A172 (cell line): ENCODE measurements around the gene IGFL4. TPM values are rescaled to one million over a fixed set of nuclear protein-coding genes. Genes with fewer than 3 reads are reported as not detected.

Experiments
- DNase-seq: peaks from one replicate; pipeline ENCODE4 v3.0.0-alpha.2; 2015; ENCODE audit warnings: low spot score
- total RNA-seq: library from RNA; depleted of rRNA; stranded (reverse); fragments of >200 nt; shearing (Covaris generic); gene quantifications from 2 replicates; pipeline ENCODE4 v1.2.3, GENCODE V29; 2014

IGFL4 gene
- total RNA-seq, 1 experiment from 2014 or later, result not detected

GRCh38 chr19:46063201-46063600 lies 22.4 kb upstream of the IGFL4 start:
- DNase-seq, result no peak

- DNase-seq, result no peak
These were observed 19.2 kb upstream of the IGFL4 start for GRCh38 chr19:46060012-46060411.

DNA sequence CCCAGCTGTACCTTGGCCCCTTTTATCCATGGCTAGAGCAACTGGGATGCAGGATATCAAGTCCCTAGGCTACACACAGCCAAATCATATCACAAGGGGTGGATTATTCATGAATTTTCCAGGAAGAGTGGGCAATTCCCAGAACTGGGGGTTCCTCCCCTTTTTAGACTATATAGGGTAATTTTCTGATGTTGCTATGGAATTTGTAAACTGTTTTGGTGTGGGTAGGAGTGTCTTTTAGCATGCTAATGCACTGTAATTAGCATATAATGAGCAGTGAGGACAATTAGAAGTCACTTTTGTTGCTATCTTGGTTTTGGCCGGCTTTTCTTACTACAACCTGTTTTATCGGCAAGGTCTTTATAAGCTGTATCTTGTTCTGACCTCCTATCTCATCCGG lies 18.0 kb upstream of the IGFL4 start:
- no peak for DNase-seq

GRCh38 chr19:46056536-46056935 lies 15.7 kb upstream of the IGFL4 start:
- DNase-seq, result no peak

GRCh38 chr19:46052896-46053295 lies 12.1 kb upstream of the IGFL4 start:
- DNase-seq, result no peak

GRCh38 chr19:46049597-46049996 lies 8.8 kb upstream of the IGFL4 start:
- DNase-seq, result no peak

DNA sequence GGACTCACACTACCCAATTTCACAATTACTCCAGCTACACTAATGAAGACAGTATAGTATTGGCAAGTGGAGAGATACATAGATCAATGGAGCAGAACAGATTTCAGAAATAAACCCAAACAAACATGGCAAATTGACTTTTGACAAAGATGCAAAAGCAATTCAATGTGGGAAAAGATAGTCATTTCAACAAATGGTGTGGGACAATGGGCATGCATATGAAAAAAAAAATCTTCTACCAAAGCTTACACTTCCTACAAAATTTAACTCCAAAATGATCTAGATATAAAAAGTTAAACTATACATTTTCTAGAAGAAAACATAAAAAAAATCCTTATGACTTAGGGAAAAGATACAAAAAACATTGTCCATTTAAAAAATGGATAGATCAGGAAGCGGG lies 2.7 kb upstream of the IGFL4 start:
- DNase-seq, result no peak

GRCh38 chr19:46042252-46042883 lies 1.6 kb upstream of the IGFL4 start:
- no peak for DNase-seq

- DNase-seq, result no peak
These were observed 677 bp downstream of the IGFL4 start for GRCh38 chr19:46040125-46040524.

DNA sequence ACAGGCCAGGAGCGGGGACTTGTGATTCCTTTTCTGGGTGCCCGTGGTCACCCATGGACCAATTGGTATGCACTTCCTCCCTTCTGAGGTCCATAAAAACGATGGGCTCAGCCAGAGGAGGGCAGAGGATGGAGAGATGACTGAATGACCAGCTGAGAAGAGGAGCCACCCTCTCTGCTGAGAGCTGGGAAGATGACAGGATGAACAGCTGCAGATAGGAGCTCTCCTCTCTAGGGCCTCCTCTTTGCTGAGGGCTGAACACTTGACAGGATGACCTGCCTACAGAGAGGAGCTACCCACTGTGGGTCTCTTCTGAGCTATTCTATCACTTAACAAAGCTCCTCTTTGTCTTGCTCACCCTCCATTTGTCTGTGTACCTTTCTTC lies 4.1 kb downstream of the IGFL4 start:
- no peak for DNase-seq

DNA sequence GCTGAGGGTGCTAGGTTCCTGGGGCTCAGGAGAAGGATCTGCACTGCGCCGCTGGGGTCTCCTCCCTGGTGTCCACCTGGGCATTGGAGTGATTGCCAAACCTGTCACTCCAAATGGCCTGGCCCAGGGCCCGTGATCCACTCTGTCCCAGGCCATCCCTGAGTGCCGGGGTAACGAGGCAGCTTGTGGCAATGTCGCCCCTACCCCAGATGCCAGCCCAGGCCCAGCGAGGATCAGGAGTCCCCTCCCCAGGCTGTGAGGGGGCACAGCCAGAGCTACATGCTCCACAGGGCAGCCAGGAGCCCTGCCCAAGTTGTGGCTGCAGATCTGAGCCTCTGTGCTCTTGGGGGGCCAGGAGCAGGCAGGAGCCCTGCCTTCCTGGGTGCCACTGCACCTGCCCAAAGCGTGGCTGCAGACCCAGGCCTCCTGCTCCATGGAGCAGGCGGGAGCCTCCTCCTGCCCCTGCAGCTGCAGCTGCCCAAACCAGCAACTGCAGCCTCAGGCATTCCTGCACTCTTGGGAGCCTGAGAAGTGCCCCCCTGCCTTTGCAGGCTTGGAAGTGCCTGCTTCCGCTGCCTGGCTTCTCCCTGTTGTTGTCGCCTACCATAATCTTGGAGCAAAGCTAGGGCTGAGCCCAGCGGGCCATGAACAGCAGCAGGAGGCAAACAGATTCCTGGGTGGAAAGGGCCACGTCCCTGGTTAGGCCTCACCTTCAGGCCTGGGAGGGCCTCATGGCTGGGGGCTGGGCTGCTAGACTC lies 4.6 kb downstream of the IGFL4 start:
- no peak for DNase-seq

- DNase-seq, result no peak
These were observed 5.3 kb downstream of the IGFL4 start for GRCh38 chr19:46035546-46035945.

DNA sequence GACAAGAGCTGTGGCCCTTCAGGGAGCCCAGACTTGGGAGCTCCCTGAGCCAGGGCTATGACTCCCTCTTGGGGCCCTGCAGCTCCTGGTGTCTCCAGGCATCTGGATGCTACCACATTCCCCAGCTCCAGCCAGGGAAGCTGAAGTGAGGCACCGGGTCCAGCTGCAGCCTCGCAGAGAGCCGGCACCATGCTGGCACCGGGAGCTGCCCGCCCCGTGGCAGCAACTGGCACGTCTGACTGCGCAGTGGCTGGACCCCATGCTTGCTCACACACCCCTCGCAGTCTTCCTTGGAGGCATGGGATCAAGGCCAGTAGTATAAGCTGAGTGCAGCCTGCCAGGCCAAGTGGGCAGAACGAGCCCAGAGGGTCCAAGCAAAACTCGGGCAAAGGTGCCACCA lies 7.4 kb downstream of the IGFL4 start:
- DNase-seq, result no peak

DNA sequence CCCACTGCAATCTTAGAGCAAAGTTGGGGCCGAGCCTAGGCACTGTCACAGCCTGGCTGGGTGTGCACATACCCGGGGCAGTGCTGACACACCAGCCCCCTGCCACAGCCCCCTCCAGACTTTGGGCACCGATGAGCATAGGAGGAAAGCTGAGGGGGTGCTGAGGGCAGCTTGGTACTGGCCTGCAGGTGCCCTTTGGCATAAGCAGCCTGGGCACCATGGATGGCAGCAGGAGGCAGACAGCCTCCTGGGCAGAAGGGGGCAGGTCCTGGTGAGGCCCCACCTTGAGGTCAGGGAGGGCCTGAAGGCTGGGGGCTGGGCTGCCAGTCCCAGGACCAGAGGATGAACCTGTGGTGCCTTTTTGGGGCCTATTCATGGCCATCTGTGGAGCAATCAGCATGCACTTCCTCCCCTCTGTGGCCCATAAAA lies 8.2 kb downstream of the IGFL4 start:
- DNase-seq, result no peak

- no peak for DNase-seq
These were observed 8.8 kb downstream of the IGFL4 start for GRCh38 chr19:46031781-46032596.

- DNase-seq, result no peak
These were observed 9.8 kb downstream of the IGFL4 start for GRCh38 chr19:46030812-46031550.

GRCh38 chr19:46025835-46026234 lies 15.0 kb downstream of the IGFL4 start:
- no peak for DNase-seq

GRCh38 chr19:46023311-46023779 lies 17.5 kb downstream of the IGFL4 start:
- DNase-seq, result no peak

DNA sequence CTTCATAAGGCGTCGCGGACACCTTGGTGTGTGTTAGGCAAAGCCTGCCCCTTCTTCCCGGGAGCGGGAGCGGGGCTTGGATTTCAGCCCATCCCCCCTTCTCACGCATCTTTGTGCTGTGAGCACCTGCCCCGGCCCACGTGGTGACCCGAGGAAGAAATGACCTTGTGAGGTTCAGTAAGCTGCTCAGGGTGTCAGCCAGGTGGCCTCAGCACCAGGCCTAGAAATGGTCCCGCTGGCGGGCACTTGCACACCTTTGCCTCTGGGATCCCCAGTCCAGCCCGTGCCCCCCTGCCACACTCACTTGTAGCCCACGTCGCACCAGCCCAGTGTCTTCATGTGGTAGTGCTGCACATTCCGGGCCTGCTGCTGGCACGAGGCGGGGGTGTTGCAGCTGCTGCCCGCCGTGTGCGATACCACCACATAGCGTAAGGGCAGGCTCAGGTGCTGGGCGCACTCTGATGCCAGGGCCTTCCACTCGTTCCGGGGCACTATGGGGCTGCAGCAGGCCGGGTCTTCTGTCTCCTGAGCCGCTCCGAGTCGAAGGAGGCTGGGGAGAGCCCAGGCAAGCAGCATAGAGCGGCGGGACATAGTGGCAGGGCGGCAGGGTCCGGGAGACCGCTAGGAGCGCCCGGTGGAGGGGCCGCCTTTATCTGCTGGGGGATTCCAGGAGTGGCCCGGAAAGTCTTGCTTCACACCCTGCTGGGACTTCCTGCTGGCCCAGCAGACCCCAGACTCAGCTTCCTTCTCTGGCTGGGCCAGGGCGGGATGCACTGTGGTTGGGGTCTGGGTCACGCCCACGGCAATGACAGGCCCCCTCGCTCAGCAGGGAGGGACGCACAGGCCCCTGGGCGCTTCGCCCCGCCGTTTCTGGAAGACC lies 18.1 kb downstream of the IGFL4 start, which contains the start of gene PGLYRP1:
Gene PGLYRP1, minus strand, starts transcription at position 623 of the 880 bp plus-strand sequence. Its CDS starts 32 bp downstream, at position 591.
- no peak for DNase-seq

GRCh38 chr19:46022061-46022430 lies 18.8 kb downstream of the IGFL4 start:
- no peak for DNase-seq

GRCh38 chr19:46021531-46022041 lies 19.2 kb downstream of the IGFL4 start:
- no peak for DNase-seq
